Kidney glomerular epithelial cell (primary cell): Measurements from ENCODE around the gene FILIP1.

Experiments used
- DNase-seq: peaks from one replicate; lab custom pipeline; 2025; lab: John Stamatoyannopoulos, UW

The FILIP1 gene

DNA sequence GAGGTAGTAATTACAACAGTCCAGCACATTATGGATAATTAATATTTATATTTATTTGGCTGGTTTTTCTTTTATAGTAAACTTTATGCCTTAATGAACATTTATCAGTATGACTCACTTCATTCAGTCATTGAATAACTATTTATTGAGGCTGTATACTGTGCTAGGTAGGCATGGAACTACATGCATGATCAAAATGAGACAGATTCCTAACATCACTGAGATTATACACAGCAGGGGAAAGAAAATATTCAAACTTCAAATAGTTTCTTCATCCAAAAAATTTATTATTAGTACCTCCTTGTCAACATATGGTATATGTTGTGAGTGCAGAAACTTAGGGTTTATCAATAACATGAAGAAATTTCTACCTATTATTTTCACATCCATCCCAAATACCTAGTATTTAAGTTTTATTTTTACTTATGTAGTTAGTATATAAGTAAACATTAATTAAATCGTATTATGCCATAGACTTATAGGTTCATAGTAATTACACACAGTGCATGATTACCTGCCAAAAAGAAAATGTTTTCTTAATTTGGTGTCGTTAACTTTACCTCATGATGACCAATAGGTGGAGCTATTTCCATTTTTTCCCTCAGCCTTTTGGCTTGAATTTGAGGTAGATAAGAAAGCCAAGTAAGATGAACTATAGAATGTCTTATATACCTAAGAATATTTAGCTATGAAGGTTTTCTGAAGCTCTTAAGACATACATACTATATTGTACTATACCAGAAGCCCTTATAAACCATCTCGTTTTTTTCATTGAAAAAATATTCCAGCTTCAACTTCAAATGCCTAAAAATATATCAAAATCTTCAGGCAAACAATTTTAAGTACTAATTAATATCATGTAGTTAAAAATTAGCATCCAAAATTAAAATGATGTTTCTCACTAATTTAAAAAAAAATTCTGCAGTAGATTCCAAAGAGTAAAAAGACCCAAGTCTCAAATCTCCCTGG, 196.5 kb downstream of the FILIP1 start:
- peak; percentile 70 for DNase-seq

DNA sequence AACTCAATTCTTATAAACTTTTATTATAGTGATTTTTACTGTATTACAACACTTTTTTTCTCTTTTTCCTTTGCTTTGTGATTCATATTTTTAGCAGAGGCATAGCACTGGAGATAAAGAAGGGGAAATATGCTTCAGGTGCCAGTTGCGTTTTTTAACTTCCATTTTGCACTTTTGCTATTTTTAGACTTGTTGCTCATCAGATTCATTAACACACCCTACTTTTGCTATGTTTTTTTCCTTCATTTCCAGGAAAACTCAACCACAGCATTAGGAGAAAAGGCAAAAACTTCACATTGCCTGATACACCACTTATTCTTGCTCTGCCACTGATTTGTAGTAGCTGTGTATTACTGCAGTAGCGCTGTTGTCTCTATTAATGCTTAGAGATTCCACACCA, 201.0 kb downstream of the FILIP1 start:
- no peak for DNase-seq

DNA sequence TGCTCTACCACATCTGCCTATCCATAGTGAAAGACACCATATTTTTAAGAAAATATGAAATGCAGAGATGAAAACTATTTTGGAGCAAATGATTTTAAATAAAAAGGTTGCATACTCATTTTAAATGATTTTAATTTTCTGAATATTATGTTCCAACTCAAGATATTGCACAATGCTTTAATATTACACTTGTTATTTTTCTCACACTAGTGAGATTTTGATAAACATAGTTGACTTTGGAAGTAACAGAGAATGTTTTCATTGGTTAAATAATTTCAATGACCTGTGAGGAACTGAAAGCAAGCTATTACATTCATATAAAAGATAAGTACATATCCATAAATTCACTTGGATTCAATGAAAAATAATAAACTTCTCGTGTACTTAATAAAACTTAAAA, 201.9 kb downstream of the FILIP1 start:
- no peak for DNase-seq

DNA sequence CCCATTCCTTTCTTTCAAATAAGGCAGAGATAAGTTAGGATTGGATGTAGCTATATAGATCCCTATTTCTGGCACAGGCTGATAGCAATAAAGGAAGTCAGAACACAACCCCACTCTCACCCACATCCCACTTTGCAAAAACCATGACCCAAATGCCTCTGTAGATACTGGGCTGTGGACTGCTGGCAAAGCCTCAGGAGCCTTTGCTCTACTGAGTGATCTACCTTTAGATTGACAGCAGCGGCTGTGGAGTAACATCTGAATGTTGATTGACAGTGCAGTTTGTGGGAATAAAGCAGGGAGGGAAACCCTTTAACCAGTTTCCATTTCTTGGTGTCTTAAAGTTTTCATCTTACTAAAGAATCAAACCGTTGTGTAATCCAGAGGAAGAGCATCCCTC, 202.3 kb downstream of the FILIP1 start:
- DNase-seq = no peak

DNA sequence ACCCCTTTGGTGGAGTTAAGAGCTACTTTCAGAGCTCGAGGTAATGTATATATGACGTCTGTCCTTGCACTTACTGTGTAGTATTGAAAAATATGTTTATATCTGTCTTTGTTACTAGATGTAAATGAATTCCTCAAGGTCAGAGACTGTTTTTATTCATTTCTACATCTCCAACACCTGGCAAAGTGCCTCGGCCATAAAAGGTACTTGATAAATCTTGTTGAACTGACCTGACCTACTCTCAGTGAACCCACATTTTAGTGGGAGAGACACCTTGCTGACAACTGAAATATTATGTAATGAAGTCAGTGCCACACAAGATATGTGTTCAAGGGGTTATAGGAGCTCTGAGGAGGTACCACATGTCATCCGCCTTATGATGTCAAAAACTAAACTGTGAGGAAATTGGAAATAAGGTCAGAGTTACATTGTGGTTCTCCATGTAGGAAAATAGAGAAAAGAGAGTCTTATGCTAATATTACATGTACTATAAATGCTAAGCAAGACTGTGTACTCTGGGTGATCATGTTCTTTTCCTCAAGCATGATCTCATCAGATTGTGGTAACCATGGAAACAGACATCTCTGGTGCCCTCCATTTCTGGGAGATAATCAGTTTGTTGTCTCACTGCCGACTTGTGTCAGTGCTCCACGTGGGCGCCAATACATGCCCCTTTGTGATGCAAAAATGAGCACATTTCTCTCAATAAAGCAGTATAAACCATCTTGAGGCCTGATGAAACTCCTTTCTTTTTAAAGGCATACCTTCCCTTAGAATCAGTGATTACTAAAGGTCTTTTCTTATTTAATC, 203.3 kb downstream of the FILIP1 start:
- DNase-seq = no peak

DNA sequence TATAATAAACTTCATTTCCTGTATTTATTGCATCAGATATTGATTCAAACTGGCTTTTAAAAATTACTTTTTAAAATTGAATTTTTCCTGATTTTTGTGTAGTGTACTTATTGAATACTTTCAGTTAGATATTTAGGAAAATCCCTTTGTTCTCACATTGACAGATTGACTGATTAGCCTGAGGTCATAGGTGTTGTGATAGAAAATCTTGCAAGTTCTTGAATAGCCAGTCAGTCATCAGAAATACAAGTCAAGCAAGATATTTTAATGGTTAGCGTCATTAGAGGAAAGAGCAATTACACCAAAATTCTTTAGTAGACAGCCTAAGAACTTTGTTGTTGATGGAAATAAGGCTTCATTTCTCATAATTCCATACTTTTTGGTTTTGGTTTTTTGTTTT, 205.6 kb downstream of the FILIP1 start:
- no peak for DNase-seq

DNA sequence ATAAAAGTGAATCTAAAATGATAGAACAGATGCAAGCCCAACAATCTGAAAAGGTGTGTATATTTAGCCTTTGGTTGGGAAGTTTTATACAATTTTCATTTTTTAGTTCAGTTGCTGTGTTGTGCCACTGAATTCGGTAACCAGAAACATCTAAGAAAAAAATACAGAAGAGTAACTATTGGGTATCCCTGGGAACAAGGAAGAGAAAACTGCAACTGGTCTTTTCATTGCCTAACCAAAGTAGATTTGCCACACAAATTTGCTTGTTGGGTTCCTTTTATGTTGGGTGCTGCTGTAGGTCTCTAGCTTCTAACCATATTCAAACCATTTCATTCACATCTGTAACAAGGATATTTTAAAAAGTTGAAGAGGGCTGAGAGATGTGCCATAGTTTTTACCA, 206.2 kb downstream of the FILIP1 start:
- no peak for DNase-seq

DNA sequence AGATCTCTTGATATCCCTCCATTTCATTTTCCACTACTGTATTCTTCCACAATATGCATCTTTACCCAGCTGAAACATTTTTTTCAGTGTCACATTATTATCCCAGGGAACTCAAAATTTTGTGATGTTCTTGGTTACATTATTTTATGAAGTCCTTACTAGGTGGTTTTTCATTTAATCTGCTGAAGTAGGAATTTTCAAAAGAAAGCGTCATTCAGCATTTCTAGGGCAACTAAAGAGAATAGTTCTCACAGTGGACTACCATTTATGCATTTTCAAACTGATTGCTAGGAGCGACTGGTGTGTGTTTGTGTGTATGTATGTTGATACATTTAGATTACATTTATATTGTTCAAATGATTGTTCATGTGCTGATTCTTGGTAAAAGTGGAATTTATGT, 206.6 kb downstream of the FILIP1 start:
- no peak for DNase-seq

DNA sequence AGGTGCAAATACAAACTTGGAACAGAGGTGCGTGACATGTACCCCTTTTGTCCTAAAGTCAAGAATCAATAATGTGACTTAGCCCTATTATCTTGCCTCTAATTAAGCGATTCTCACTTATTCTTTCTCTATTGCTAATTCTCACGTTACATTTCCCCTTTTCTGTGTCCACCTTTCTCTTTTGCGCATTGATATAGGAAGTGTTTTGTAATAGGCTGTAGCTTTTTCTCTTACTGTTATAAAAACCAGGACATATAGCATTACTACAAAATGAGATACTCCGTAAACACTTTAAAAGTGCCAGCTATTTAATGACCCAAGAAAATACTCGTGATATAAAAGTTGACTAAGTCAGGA, 208.3 kb downstream of the FILIP1 start:
- peak; percentile 52 for DNase-seq

DNA sequence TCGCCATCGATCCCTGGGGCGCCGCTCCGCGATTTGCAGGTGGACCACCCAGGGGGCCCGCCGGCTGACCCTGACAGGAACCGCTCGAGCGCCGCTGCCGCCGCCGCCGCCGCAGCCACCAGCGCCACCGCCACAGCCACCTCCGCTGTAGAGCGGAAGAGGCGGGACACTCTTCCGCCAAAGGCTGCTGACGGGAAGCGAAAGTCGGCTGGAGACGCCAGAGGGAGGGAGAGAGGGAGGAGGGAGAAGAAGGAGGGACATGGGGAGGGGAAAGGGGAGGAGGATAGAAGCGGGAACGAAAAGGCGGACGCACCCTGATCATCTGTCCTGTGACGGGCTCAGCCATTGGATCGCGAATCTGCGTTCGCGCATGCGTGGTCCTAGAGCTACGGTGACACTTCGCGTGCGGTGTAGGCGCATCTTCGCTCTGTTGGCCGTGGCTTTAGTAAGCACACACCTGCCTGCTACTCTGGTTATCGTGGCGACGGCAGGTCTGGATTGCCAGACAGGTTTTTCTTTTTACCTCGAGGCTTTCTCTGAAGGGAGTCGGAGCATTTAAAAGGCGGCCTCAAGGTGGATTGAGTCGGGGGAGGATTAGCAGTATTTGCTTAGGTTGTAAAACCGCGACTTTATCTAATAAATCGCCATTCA, 208.8 kb downstream of the FILIP1 start, which contains the start of gene TMEM30A:
Gene TMEM30A (minus strand): TSS at position 161 of the 651 bp plus-strand sequence. CDS start 154 bp downstream, at position 7.
- peak; percentile 96 for DNase-seq

DNA sequence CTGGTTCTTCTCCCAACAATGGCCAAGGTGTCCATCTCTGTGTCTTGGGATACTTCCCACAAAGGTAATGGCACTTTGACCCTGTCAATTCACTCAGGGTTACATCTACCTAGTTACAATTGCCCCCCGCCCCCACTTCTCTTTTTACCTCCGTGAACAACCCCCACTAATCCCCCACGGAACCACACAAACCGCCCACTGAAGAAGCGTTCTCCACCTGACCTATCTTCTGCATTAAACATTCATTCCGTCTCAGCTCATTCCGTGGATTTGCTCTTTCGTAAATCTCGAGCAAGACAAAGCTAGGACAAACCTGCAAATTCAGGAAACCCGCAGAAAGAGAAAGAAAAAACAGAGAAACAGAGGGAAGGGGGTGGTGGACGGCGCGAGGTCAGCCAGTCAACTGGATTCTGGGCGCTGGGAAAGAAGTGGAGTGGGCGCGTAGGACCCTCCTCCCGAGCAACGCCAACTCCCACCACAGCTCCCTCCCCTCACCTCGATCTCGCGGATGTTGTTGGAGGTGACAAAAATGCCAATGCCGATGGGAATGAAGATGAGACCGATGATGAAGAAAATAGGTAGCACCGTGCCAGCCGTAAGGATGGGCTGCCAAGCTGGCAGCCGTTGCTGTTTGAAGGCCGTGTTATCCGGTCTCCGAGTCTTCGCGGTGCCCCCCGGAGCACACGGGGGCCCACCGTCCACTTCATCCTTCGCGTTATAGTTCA, 209.5 kb downstream of the FILIP1 start:
- peak; percentile 52 for DNase-seq

DNA sequence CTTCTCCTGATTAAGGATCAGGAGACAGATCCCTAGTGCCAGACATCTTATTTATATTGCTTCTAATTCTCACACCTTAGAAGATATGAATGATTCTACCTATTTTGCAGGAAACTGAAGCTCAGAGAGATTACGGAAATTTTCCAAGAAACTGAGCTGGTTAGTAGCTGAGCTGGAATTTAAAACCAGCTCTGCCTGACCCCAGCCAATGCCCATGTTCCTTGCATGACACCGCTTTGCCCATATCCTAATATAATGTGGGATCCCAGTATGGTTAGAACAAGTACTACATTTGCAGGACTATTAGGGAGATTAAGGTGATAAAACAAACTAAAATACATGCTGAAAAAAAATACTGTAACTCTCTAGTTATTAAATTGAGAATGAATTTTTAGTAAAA, 210.9 kb downstream of the FILIP1 start:
- DNase-seq = no peak

DNA sequence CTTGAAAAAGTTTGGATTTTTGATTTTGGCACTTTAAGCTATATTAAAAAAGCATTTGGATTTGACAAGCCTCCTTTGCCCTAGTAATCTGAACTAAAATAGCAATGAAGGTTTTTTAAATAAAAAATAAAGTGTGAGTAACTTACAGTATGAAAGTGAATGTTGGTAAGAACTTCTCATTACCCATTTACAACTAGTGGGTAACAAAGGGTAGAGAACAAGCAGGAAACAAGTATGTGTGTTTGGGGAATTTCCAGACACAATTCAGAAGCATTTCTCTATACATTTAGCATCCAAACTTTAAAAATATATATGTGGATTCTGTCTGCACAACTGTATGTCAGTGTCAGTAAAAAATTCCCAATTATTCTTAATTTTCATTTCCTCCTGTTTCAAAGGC, 211.9 kb downstream of the FILIP1 start:
- no peak for DNase-seq

DNA sequence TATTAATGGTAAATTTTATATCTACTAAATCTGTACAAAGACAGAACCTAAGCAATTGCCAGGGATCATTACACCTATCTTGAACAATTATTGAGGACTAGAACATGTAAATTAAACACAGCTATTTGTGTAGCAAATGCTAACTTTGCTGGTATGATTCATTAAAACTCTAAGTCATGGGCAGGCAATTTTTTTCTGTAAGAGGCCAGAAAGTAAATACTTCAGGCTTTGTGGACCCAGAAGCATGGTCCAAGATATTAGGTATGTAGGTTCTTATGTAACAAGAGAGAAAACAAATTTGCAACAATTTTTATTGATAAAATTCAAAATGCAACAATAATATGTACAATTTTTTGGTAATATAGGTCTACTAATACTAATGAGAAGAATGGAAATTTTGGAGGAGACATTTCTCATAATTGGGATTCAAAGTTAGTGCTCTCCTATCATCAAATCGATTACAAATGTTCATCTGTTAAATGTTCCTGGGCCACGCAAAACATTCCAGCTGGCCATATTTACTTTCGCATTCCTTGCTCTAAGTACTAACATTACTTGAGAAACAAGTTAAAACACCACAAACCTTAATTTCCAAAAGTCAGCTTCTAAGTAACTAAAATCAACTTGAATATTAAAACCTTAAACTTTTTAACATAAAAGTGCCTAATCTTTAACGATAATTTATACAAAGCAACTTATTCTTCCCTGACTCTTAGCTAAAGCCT, 213.3 kb downstream of the FILIP1 start:
- DNase-seq = no peak

DNA sequence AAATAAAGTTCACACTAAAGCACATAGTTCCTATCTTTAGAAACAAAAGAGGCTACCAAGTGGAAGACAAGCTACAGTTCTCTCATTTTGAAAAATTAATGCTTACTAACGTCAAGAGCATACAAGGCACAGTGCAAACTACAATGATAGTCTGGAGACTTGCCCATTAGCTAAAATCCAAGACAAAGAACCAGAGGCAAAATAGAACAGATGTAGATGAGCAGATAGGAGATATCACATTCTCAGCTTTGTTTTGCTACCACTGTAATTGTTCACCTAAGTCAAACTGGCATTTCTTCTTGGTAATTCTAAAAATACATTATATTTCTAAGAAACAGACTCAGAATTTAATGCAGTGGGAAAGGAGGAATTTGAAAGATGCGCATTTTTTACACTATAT, 214.2 kb downstream of the FILIP1 start:
- DNase-seq = no peak

DNA sequence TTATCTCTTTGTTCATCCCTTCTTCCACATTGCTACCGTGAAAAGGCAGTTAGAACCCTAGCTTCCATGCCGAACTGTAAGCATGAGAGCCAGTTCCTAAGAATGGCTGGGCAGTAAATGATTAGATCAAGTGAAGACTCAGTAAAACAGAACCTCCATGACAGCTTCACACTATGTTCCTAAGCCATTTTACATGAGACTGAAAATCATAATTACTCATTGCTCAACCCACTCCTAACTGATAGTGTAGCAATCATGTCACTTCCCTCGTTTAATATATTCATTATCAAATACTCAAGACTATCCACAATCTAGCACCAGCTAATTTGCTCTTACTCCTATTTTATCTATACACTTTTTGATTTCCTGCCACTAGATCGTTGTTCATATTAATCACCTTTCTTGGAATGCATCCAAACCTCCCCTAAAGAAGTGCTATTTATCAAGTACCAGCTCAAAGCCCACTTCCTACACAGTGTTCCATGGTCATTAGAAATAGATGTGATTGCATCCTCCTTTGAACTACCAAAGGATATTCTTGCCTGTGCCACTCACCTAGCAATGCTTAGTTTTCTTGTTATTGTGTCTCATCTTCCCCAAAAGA, 215.0 kb downstream of the FILIP1 start:
- no peak for DNase-seq

DNA sequence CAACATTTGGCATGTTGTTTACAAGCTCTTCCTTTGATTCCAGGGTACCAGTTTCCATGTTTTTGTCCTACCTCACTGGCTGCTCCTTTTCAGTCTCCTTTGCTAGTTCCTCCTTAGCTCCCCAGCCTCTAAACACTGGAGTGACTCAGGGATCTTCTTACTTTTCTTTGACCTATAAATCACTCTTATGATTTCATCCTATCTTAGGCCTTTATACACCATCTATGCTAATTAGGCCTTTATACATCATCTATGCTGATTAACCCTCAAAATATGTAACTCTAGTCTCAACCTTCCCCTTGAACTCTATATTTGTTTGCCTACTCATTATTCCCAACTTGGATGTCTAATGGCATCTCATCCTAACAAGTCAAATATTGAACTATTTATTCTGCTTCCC, 218.5 kb downstream of the FILIP1 start:
- peak; percentile 69 for DNase-seq

DNA sequence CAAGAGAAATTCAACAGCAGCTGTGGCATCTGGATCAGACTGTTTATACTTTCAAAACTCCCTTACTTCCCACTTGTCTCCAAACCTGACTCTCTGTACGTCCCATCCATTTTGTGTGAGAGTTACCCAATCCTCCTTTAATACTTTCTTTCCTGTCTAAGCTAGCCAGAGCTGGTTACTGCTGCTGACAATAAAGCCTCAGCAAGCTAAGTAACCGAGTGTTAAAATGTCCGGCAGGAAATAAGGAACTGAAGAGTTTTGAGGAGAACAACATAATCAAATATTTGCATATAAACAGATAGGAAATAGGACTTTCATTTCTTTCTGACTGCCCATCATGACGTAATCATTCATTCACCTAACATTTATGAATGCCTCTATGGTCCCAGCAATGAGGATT, 220.6 kb downstream of the FILIP1 start:
- no peak for DNase-seq

DNA sequence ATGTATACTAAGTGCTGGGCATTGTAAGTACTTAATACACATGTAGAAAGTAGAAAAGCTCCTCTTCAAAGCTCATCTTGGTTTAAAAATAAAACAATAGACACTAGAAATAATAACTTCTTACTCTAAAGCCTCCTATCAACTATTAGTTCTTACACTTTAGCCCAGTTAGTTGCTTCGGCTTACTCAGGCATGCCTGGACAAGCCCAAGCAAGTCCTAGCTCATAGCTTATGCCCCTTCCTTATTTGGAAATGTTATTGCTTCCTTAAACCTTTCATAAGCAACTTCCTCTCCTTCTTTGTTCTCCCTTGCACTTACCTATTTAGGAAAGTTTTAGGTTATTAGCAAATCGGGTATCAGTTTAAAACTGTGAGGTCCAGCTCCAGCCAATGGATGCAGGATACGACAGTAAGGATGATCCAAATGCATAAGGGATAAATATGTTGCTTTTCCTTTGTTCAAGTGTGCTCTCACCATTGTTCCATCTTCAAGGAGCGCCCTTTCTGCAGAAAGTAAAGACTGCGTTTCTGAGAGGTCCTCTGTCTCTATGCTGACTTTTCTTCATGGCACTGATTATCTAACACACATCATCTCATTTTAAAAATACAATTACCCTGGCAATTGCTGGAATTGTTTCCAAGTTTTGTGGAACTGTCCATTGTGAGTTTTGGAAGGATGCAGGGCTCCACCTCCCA, 221.3 kb downstream of the FILIP1 start:
- no peak for DNase-seq

DNA sequence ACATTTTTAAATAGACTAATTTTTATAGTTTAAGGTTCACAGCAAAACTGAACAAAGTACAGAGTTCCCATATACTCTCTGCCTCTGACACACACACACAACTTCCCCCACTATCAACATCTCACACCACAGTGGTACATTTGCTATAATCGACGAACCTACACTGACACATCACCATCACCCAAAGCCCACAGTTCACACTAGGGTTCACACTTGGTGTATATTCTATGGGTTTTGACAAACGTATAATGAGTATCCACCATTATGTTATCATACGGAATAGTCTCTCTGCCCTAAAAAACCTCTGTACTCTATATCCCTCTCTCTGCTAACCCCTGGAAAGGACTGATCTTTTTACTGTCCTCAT, 224.6 kb downstream of the FILIP1 start:
- no peak for DNase-seq
